Mucosa of descending colon (tissue), 3 donors: ENCODE results near the gene RELL2. TPM values are rescaled to one million over a fixed set of nuclear protein-coding genes. Genes with fewer than 3 reads are reported as not detected.
"Not testable (repeated sequence)": the region's sequence is repeated elsewhere in the genome, so short reads cannot be mapped to it uniquely, and the experiment has no call there.

Experiments
- ATAC-seq: fragments of 200-7000 bp; cut with Tn5 transposase; one replicate; pipeline ENCODE4 v1.9.1; 2020; ENCODE audit warnings: mild to moderate bottlenecking, moderate library complexity
- DNase-seq, 3 donors: peaks; one replicate each; pipeline ENCODE4 v3.0.0-alpha.2; 2020
- H3K36me3 ChIP-seq: fragments of 200-600 bp; one replicate; pipeline ENCODE4 v1.8.0; 2021; ENCODE audit warnings: low read depth, mild to moderate bottlenecking
- H3K4me1 ChIP-seq: fragments of 200-600 bp; one replicate; pipeline ENCODE4 v1.8.0; 2021; ENCODE audit warnings: low read depth, mild to moderate bottlenecking
- H3K4me3 ChIP-seq: fragments of 200-600 bp; one replicate; pipeline ENCODE4 v1.8.0; 2021; ENCODE audit warnings: mild to moderate bottlenecking
- H3K9me3 ChIP-seq: fragments of 200-600 bp; one replicate; pipeline ENCODE4 v1.8.0; 2021; ENCODE audit warnings: mild to moderate bottlenecking
- intact Hi-C, 2 donors: fragments of 100-400 bp; cut with DNase I in 1 of 2; cut with micrococcal nuclease in 1 of 2; formaldehyde crosslinking; loops; one replicate each; pipeline versions ENCODE4 v1.11.0 to v1.11.1; 2022; cut with DNase I, micrococcal nuclease
- total RNA-seq, 3 donors: library from RNA; stranded (reverse); fragmentation: NEBNext Ultra II Directional in 2 of 3; extraction: Animal tissue kit (Norgen Biotek cat#: 25700) in 2 of 3; gene quantifications; one replicate each; pipeline versions ENCODE4 v1.2.1 to v1.2.4, GENCODE V29; 2021 to 2023
- TF ChIP-seq, protein P1 (sequence below): fragments of 200-600 bp; IDR thresholded peaks from one replicate; pipeline ENCODE4 v1.8.0; 2022; ENCODE audit warnings: antibody characterized with exemption, mild to moderate bottlenecking
- donor health status: DM: no; HTN: no; CAD: no; lungs with moderate emphysema.
- donor health status: DM: no; HTN: no; CAD: no.
- donor health status: DM: no; HTN: yes; CAD: no.

The RELL2 gene
- total RNA-seq, 3 donors from 2014 or later: 2.3 to 3.9 (median 3.3) TPM

DNA sequence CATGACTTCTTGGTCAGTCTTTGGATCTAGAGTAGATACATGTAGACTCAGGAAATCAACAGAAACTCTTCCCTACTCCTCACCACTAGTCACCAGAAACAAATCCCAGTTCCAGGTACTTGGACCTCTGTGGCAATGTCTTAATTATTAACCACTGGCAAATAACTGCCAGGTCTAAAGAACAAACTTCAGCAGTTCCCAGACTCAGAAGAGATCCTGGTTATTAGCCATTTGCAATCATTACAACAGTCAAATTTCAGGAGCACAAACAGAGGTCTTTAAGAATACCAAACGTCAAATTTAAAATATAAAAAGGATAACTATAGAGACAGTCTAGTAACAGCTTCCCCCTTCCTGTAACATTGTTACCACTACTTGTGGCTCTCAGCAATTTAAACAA is 28.2 kb upstream of the RELL2 start:
- no peak for ATAC-seq
- TF ChIP-seq, protein P1, sequence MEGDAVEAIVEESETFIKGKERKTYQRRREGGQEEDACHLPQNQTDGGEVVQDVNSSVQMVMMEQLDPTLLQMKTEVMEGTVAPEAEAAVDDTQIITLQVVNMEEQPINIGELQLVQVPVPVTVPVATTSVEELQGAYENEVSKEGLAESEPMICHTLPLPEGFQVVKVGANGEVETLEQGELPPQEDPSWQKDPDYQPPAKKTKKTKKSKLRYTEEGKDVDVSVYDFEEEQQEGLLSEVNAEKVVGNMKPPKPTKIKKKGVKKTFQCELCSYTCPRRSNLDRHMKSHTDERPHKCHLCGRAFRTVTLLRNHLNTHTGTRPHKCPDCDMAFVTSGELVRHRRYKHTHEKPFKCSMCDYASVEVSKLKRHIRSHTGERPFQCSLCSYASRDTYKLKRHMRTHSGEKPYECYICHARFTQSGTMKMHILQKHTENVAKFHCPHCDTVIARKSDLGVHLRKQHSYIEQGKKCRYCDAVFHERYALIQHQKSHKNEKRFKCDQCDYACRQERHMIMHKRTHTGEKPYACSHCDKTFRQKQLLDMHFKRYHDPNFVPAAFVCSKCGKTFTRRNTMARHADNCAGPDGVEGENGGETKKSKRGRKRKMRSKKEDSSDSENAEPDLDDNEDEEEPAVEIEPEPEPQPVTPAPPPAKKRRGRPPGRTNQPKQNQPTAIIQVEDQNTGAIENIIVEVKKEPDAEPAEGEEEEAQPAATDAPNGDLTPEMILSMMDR: no peak
- Histone ChIP-seq H3K4me1 (peaks cover 13% of the 10 kb centered on the region), H3K9me3 (no peaks in the 10 kb centered on the region), H3K36me3 (no peaks in the 10 kb centered on the region), H3K4me3 (no peak overlapping the region)
- intact Hi-C loops: no loop called here
- DNase-seq: no peak

DNA sequence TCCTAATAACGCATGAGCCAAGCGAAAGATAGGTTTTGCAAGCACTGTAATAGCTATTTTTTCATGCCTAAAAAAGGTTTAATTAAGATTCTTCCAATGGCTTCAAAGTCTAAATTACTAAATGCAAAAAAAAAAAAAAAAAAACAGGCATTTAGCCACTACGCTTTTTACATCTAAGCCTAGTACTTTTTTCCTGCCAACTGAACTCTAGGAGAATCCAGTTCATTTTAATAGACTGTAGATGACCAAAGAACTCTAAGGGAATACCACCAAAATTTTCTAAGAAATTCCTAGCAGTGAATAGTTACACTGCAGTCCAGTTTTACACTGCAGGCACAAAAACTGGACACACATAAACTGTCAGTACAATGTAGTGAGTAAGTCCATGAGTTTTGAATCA is 27.8 kb upstream of the RELL2 start:
- no peaks in the 10 kb centered on the region for H3K36me3 ChIP-seq
- TF ChIP-seq, protein P1: no peak
- no peak for DNase-seq
- no peak for ATAC-seq
- peaks cover 12% of the 10 kb centered on the region for H3K4me1 ChIP-seq
- no peaks in the 10 kb centered on the region for H3K9me3 ChIP-seq
- intact Hi-C loops: no loop called here
- H3K4me3 ChIP-seq: no peak overlapping the region

DNA sequence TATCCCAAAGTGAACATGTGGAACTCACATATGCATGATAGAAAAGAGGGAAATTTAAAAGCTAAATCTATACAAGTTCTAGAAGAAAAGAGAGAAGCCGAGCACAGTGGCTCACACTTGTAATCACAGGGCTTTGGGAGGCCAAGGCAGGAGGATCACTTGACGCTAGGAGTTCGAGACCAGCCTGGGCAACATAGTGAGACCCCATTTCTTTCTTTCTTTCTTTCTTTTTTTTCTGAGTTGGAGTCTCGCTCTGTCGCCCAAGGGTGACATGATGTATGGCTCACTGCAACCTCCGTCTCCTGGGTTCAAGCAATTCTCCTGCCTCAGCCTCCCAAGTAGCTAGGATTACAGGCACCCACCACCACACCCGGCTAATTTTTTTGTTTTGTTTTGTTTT is 26.9 kb upstream of the RELL2 start:
- ATAC-seq, H3K36me3 ChIP-seq, H3K4me1 ChIP-seq, intact Hi-C loops, H3K4me3 ChIP-seq, DNase-seq, H3K9me3 ChIP-seq: not testable (repeated sequence)

DNA sequence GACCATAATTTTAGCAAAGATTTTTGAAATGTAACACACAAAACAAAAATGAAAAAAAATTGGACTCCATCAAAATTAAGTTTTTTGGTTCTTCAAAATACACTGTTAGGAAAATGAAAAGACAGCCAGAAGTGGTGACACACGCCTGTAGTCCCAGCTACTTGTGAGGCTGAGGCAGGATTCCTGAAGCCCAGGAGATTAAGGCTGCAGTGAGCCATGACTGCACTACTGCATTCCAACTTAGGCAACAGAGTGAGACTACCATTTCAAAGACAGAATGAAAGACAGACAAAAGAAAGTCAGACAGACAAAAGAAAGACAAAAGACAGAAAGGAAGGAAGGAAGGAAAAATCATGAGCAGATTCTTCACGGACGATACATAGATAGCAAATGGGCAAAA is 25.5 kb upstream of the RELL2 start:
- Histone ChIP-seq H3K9me3 (no peaks in the 10 kb centered on the region), H3K4me1 (no peaks in the 10 kb centered on the region), H3K4me3 (no peak overlapping the region), H3K36me3 (no peaks in the 10 kb centered on the region)
- no peak for DNase-seq
- TF ChIP-seq, protein P1: no peak
- intact Hi-C loops: no loop called here
- no peak for ATAC-seq

DNA sequence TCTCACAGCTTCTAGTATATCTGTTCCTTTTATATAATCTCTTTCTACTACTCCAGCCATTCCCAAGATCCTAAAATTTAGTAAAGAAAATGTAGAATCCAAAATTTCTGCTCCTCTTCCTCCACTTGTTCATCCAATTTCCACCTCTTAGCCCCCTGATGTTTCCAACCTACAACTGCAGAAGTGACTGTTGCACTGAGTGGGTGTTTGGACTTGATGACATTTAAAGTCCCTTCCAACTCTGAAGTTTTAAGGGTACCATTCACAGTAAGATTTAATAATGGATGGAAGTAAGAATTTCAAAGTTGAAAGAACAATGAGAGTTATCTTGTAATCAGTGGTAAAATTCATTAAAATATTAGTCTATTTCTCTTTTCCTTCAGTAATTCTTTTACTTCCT is 23.5 kb upstream of the RELL2 start:
- DNase-seq: no peak
- Histone ChIP-seq H3K36me3 (no peaks in the 10 kb centered on the region), H3K9me3 (no peaks in the 10 kb centered on the region), H3K4me1 (peaks cover 3% of the 10 kb centered on the region), H3K4me3 (no peak overlapping the region)
- ATAC-seq: no peak
- TF ChIP-seq, protein P1: no peak
- intact Hi-C loops: no loop called here

DNA sequence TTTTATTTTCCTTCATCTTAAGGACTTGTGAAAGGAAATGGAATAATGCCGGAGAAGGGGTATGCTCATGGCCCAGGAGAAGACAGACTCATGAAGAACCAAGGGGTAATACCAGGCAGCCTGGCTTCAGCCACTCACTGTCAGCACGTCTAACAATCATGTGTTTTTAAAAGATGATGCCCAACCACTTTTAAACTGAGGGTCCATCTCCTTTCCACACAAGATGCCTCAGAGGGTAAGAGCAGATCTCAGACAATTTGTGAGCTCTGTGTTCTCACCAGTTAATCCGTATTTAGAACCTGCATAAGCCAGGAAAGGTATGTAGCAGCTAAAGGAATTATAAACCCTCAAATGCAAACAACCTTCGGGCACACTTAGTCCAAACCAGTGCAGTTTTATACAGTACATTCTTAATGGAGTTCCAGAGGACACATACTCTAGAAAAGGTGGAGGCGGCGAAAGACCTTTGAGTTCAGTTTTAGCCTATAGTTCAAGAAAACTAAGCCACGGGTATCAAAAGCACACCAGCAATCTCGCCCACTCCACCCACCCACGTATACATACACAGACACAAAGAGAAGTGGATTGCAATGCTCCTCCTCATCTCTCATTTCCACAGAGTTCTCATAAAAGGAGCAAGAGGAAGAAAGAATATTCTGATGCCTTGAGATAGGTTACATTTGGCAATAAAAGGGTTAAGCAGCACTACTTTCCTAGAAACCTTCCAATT is 20.6 kb upstream of the RELL2 start:
- intact Hi-C loops: no loop called here
- no peak for DNase-seq
- no peaks in the 10 kb centered on the region for H3K36me3 ChIP-seq
- TF ChIP-seq, protein P1: no peak
- H3K4me1 ChIP-seq: peaks cover 3% of the 10 kb centered on the region
- no peaks in the 10 kb centered on the region for H3K9me3 ChIP-seq
- no peak overlapping the region for H3K4me3 ChIP-seq
- no peak for ATAC-seq
